Fibroblast of mammary gland (primary cell): ENCODE measurements around the gene SCAANT1.

Experiments used
- DNase-seq: peaks from one replicate; pipeline ENCODE4 v3.0.0-alpha.2; 2010; ENCODE audit warnings: low read depth
- H3K4me3 ChIP-seq: 2 replicates; pipeline ENCODE4 v1.5.1; 2011; ENCODE audit warnings: low read depth, mild to moderate bottlenecking, low read length, moderate library complexity; ENCODE audit not compliant: control insufficient read depth
- CTCF ChIP-seq: conservative IDR thresholded peaks from 2 replicates; pipeline ENCODE4 v1.5.1; 2011; ENCODE audit warnings: low read depth, low read length, inconsistent platforms; ENCODE audit not compliant: control insufficient read depth, insufficient read depth

Gene SCAANT1

GRCh38 chr3:63912768-63913588, 795 bp upstream of the SCAANT1 start:
- peak; percentile 65 for DNase-seq
- H3K4me3 ChIP-seq = peak overlapping the region; percentile 67
- no peak for TF ChIP-seq CTCF

GRCh38 chr3:63911509-63911872, 692 bp downstream of the SCAANT1 start:
- no peak for TF ChIP-seq CTCF
- peak; percentile 18 for DNase-seq
- peak overlapping the region; percentile 72 for H3K4me3 ChIP-seq

GRCh38 chr3:63910891-63911290, 1.3 kb downstream of the SCAANT1 start:
- H3K4me3 ChIP-seq = peak overlapping the region; percentile 72
- no peak for TF ChIP-seq CTCF
- peak; percentile 32 for DNase-seq

- DNase-seq = no peak
- TF ChIP-seq CTCF = no peak
- H3K4me3 ChIP-seq = no peak overlapping the region
These were observed 2.2 kb downstream of the SCAANT1 start for GRCh38 chr3:63910001-63910400.

- peak; percentile 28 for DNase-seq
- TF ChIP-seq CTCF = no peak
- no peak overlapping the region for H3K4me3 ChIP-seq
These were observed 2.8 kb downstream of the SCAANT1 start for GRCh38 chr3:63909431-63909830.

- no peak overlapping the region for H3K4me3 ChIP-seq
- no peak for DNase-seq
- TF ChIP-seq CTCF = no peak
These were observed 3.4 kb downstream of the SCAANT1 start for GRCh38 chr3:63908776-63909175.
